Panc1 (cell line): ENCODE results near the gene NUFIP1. TPM values are rescaled to one million over a fixed set of nuclear protein-coding genes. Genes with fewer than 3 reads are reported as not detected.
"Not testable (repeated sequence)": the region's sequence is repeated elsewhere in the genome, so short reads cannot be mapped to it uniquely, and the experiment has no call there.

Experiments
- ATAC-seq: fragments of 200-7000 bp; cut with Tn5 transposase; 2 replicates; pipeline ENCODE4 v1.9.1; 2020; ENCODE audit warnings: mild to moderate bottlenecking, moderate library complexity
- BruUV-seq: library from RNA; stranded (reverse); fragments of 400-500 nt; replicated peaks from 2 replicates; lab custom pipeline; 2021; lab: Mats Ljungman, UMichigan
- CTCF ChIA-PET: fragments of 300-600 bp; sonication (Branson Sonifier 250); formaldehyde crosslinking; loops from one replicate; lab custom pipeline; 2022; ENCODE audit warnings: antibody characterized with exemption; lab: Charles Lee
- POLR2A ChIA-PET: fragments of 300-600 bp; sonication (Branson Sonifier 250); formaldehyde crosslinking; loops from one replicate; lab custom pipeline; 2022; ENCODE audit warnings: antibody characterized with exemption; lab: Charles Lee
- DNase-seq: peaks from one replicate; pipeline ENCODE4 v3.0.0-alpha.2; 2010; ENCODE audit warnings: low read depth, low spot score
- H3K27ac ChIP-seq: 2 replicates; pipeline ENCODE4 v1.5.1; 2011; ENCODE audit warnings: mild to moderate bottlenecking, low read length, inconsistent platforms
- H3K27me3 ChIP-seq: fragments of 200-500 bp; sonication (Bioruptor generic); 2 replicates; pipeline ENCODE4 v1.6.0; 2014; ENCODE audit warnings: low read length, inconsistent platforms; ENCODE audit not compliant: control insufficient read depth, insufficient read depth
- H3K36me3 ChIP-seq: fragments of 200-500 bp; sonication (Bioruptor generic); 2 replicates; pipeline ENCODE4 v1.5.1; 2014; ENCODE audit warnings: inconsistent platforms, mild to moderate bottlenecking, low read length, moderate library complexity; ENCODE audit not compliant: control insufficient read depth, insufficient read depth
- H3K4me1 ChIP-seq: 2 replicates; pipeline ENCODE4 v1.5.1; 2011; ENCODE audit warnings: inconsistent platforms, mild to moderate bottlenecking, low read length, moderate library complexity; ENCODE audit not compliant: control insufficient read depth, insufficient read depth
- H3K4me3 ChIP-seq, 2 experiments: 2 replicates each; pipeline ENCODE4 v1.5.1; 2011 to 2012; ENCODE audit warnings: low read depth in 2 of 2, low read length in 2 of 2, mild to moderate bottlenecking in 2 of 2, inconsistent platforms in 1 of 2, moderate library complexity in 1 of 2
- H3K9me3 ChIP-seq: fragments of 200-500 bp; sonication (Bioruptor generic); 2 replicates; pipeline ENCODE4 v1.5.1; 2014; ENCODE audit warnings: low read depth, mild to moderate bottlenecking, inconsistent platforms, low read length, moderate library complexity; ENCODE audit not compliant: control insufficient read depth, insufficient read depth
- POLR2AphosphoS5 ChIP-seq: IDR thresholded peaks from 2 replicates; pipeline ENCODE4 v1.6.1; 2012; ENCODE audit warnings: mild to moderate bottlenecking, low read depth, low read length, moderate library complexity
- SIN3A ChIP-seq: IDR thresholded peaks from 2 replicates; pipeline ENCODE4 v1.6.1; 2012; ENCODE audit warnings: low read depth, mild to moderate bottlenecking, low read length, moderate library complexity, borderline replicate concordance; ENCODE audit not compliant: insufficient read depth
- TCF7L2 ChIP-seq: IDR thresholded peaks from 2 replicates; pipeline ENCODE4 v1.6.1; 2011; ENCODE audit warnings: mild to moderate bottlenecking, low read depth, low read length, inconsistent platforms
- in situ Hi-C: cut with HindIII; loops from 2 replicates; pipeline ENCODE4 v1.10.0; 2016; ENCODE audit warnings: low sequenced_read_pairs, low pct_unique_long_range_greater_than_20kb
- intact Hi-C: fragments of 100-400 bp; cut with micrococcal nuclease; formaldehyde crosslinking; loops from one replicate; pipeline ENCODE4 v1.10.0; 2022; ENCODE audit not compliant: unreplicated experiment
- total RNA-seq: library from RNA; stranded (reverse); gene quantifications from one replicate; pipeline ENCODE4 v1.2.1, GENCODE V29; 2021; ENCODE audit not compliant: unreplicated experiment
- TF ChIP-seq, protein P1 (sequence below), 2 experiments: IDR thresholded peaks; 2 replicates each; pipeline ENCODE4 v1.6.1; 2011 to 2012; ENCODE audit warnings: low read depth in 2 of 2, control low read depth in 1 of 2, low read length in 1 of 2, mild to moderate bottlenecking in 1 of 2, moderate library complexity in 1 of 2; ENCODE audit not compliant: insufficient read depth in 1 of 2
- TF ChIP-seq, protein P2 (sequence below): fragments of 450-650 bp; IDR thresholded peaks from 2 replicates; pipeline ENCODE4 v1.5.1; 2017; ENCODE audit warnings: mild to moderate bottlenecking

Gene NUFIP1
- total RNA-seq, 1 experiment from 2014 or later = 6.6 TPM

DNA sequence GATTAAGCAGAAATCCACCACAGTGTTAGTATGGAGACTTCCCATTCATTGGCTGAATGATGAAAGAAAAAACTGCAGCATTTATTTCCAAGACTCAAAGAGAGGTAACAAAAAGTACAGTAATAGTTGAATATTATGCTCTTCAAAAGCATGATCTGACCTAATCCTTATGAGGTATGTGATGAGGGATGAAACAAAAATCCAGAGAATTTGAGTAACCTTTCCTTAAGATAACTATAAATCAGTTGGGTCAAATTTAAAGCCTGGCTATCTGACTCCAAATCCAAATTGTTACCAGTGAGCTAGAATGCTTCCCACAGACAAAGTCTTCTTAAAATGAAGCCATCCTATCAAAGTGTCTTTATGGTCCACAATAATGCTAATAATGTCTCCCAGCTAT lies 38.1 kb downstream of the NUFIP1 start:
- POLR2A ChIA-PET = no interaction called here

DNA sequence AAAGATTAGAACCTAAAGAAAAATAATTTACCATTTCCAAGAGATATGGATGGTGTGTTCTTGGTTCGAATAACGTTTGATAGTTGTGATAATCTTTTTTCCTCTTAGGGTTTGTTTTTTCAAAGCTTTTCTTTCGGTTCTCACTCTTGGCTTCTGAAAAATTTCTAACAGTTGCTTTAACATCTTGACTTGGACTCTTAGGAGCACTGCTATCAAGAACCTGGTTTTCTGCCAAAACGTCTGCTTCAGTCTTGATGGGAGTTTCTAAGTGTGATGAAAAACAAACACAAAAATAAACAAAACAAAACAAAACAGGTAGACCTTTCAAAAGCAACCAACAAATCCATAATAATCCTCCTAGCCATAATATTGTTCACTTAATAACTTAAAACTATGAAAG lies 45.9 kb downstream of the NUFIP1 start:
- H3K4me1 ChIP-seq, BruUV-seq, DNase-seq, H3K9me3 ChIP-seq, H3K36me3 ChIP-seq, H3K27me3 ChIP-seq, H3K27ac ChIP-seq, POLR2A ChIA-PET, in situ Hi-C loops, ATAC-seq, H3K4me3 ChIP-seq, CTCF ChIA-PET, intact Hi-C loops: not testable (repeated sequence)

More for the DNA sequence above, 38.1 kb downstream of the NUFIP1 start:
- in situ Hi-C loops = no loop called here
- intact Hi-C loops = no loop called here
- CTCF ChIA-PET = no interaction called here
- Histone ChIP-seq H3K27ac (no peak overlapping the region), H3K9me3 (no peaks in the 10 kb centered on the region), H3K27me3 (no peaks in the 10 kb centered on the region), H3K36me3 (no peaks in the 10 kb centered on the region; the same call in 1 of the 2 replicates), H3K4me1 (no peaks in the 10 kb centered on the region), H3K4me3 (no peak overlapping the region)
- TF ChIP-seq TCF7L2 (no peak), SIN3A (no peak), POLR2AphosphoS5 (no peak)
- TF ChIP-seq, protein P1, sequence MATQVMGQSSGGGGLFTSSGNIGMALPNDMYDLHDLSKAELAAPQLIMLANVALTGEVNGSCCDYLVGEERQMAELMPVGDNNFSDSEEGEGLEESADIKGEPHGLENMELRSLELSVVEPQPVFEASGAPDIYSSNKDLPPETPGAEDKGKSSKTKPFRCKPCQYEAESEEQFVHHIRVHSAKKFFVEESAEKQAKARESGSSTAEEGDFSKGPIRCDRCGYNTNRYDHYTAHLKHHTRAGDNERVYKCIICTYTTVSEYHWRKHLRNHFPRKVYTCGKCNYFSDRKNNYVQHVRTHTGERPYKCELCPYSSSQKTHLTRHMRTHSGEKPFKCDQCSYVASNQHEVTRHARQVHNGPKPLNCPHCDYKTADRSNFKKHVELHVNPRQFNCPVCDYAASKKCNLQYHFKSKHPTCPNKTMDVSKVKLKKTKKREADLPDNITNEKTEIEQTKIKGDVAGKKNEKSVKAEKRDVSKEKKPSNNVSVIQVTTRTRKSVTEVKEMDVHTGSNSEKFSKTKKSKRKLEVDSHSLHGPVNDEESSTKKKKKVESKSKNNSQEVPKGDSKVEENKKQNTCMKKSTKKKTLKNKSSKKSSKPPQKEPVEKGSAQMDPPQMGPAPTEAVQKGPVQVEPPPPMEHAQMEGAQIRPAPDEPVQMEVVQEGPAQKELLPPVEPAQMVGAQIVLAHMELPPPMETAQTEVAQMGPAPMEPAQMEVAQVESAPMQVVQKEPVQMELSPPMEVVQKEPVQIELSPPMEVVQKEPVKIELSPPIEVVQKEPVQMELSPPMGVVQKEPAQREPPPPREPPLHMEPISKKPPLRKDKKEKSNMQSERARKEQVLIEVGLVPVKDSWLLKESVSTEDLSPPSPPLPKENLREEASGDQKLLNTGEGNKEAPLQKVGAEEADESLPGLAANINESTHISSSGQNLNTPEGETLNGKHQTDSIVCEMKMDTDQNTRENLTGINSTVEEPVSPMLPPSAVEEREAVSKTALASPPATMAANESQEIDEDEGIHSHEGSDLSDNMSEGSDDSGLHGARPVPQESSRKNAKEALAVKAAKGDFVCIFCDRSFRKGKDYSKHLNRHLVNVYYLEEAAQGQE (IDR thresholded peaks at IDR 0.05; ENCODE audit: insufficient read depth in 1 of 2, low read depth in 2 of 2, low read length in 1 of 2) = no peak
- TF ChIP-seq, protein P2, sequence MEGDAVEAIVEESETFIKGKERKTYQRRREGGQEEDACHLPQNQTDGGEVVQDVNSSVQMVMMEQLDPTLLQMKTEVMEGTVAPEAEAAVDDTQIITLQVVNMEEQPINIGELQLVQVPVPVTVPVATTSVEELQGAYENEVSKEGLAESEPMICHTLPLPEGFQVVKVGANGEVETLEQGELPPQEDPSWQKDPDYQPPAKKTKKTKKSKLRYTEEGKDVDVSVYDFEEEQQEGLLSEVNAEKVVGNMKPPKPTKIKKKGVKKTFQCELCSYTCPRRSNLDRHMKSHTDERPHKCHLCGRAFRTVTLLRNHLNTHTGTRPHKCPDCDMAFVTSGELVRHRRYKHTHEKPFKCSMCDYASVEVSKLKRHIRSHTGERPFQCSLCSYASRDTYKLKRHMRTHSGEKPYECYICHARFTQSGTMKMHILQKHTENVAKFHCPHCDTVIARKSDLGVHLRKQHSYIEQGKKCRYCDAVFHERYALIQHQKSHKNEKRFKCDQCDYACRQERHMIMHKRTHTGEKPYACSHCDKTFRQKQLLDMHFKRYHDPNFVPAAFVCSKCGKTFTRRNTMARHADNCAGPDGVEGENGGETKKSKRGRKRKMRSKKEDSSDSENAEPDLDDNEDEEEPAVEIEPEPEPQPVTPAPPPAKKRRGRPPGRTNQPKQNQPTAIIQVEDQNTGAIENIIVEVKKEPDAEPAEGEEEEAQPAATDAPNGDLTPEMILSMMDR = no peak
- DNase-seq (no peak), ATAC-seq (no peak)
- BruUV-seq = no TSS peak

DNA sequence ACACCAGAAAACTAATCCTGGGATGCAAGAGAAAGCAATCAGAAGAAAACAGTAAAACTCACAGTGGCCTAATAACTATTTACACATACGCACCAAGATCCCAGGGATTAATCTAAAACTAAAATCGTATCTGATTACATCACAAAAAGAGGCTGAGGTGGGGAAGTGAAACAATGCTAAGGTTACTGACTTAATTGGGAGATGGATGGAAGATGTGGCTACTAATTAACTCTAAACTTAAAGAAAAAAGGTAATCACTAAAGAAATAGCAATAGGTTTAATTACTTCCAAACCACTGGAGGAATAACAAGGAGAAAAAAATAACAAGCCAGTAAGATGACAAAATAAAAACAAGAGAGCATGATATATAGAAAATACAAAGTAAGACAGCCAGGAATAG lies 50.4 kb downstream of the NUFIP1 start:
- no peak overlapping the region for H3K27ac ChIP-seq
- CTCF ChIA-PET = no interaction called here
- TF ChIP-seq, protein P1 (IDR thresholded peaks at IDR 0.05; ENCODE audit: insufficient read depth in 1 of 2, low read depth in 2 of 2, low read length in 1 of 2) = no peak
- TF ChIP-seq, protein P2 = no peak
- TF ChIP-seq TCF7L2 (no peak), POLR2AphosphoS5 (no peak), SIN3A (no peak)
- in situ Hi-C loops = no loop called here
- intact Hi-C loops = no loop called here
- H3K27me3 ChIP-seq = no peaks in the 10 kb centered on the region
- no peak for ATAC-seq
- H3K36me3 ChIP-seq = no peaks in the 10 kb centered on the region
- POLR2A ChIA-PET = interaction anchor here (0.5 kb wide), 1 partner anchor 1207 kb away, joined by 8 read pairs; no protein-coding TSS in a partner anchor
- no peak overlapping the region for H3K4me3 ChIP-seq
- DNase-seq = no peak
- H3K9me3 ChIP-seq = no peaks in the 10 kb centered on the region
- H3K4me1 ChIP-seq = no peaks in the 10 kb centered on the region
- BruUV-seq = no TSS peak
